ENCODE results near the gene PRODH2.

PRODH2 gene

GRCh38 chr19:35751839-35752745 lies 60.6 kb downstream of the PRODH2 start:
- TF ChIP-seq CTCF (conservative IDR thresholded peaks at IDR 0.05), result no peak
- no peak for TF ChIP-seq ZFX (IDR thresholded peaks at IDR 0.05)
- no peak overlapping the region for H3K27ac ChIP-seq

- no peak overlapping the region for H3K27ac ChIP-seq
- TF ChIP-seq CTCF (conservative IDR thresholded peaks at IDR 0.05), result no peak
- no peak for TF ChIP-seq ZFX (IDR thresholded peaks at IDR 0.05)
Observed at GRCh38 chr19:35750167-35750566, 62.5 kb downstream of the PRODH2 start.

Measured in C4-2B (cell line).